Inflammatory macrophage treated with lipopolysaccharide for 1 hour (primary cell): ENCODE results near the gene PABPN1L.

ENCODE experiments used
- DNase-seq, 2 donors: peaks; one replicate each; pipeline ENCODE4 v3.0.0-alpha.2; 2020 to 2022

Gene PABPN1L

DNA sequence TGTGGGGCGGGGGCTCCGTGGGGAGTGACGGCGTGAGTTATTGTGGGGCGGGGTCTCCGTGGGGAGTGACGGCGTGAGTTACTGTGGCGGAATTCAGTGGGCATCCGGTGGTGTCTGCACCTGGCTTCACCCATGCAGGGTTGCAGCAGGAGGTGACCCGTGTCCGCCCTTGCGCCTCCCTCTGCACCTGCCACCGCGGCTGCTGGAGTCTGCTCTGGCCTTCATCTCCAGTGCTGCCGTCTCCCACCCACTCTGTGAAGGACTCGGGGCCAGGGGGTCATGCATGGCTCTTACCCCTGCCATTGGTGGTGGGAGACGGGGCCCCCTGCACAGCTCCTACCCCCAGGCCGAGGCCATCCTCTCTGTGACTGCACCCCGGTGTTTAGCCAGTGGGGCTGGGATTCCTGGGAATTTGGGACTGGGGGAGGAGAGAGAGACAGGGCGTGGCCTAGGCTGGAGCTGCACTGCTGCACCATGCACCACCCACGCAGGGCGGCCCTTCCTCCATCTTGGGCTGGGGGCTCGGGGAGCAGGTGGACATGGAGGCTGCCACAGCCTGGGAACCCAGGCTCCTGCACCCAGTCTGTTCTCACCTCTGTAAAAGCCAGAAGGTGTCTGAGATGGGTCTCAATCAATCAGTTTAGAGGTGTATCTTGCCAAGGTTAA lies 1.3 kb upstream of the PABPN1L start:
- DNase-seq, result no peak

DNA sequence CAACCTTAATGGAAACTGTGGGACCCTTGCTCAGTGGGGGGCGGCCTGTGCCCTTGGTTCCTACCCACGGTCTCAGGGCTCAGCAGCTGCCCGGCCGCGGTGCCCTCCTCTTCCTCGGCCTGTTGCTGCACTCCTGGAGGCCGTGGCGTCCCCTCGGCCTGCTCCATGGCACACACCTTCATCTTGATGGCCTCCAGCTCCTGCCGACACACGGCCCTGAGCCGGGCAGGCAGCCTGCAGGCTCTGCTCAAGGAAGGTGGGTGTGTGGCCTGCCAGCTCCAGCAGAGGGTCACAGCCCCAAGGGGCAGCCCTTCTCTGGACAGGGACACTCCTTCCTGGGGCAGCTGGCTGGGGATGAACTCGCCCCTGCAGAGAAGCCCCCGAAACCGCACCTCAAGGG lies 718 bp downstream of the PABPN1L start:
- DNase-seq, result no peak

DNA sequence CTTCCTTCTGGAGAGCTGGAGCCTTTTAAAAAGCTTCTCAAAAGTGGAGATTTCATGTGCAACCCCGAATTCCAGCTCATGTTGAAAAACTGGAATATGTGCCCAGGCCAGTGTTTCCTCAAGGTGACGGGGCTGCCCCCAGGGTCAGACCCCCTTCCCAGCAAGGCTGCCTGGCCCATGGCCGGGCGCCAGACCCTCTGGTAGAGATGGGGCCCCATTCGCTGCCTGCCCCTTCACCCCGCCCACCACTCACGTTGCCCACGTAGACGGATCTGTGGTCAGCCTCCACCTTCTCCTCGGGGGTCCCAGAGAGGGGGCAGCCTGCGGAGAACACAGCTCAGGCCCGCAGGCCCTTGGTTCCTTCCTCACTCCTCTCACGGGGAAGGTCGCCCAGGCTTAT lies 1.1 kb downstream of the PABPN1L start:
- DNase-seq, result no peak

DNA sequence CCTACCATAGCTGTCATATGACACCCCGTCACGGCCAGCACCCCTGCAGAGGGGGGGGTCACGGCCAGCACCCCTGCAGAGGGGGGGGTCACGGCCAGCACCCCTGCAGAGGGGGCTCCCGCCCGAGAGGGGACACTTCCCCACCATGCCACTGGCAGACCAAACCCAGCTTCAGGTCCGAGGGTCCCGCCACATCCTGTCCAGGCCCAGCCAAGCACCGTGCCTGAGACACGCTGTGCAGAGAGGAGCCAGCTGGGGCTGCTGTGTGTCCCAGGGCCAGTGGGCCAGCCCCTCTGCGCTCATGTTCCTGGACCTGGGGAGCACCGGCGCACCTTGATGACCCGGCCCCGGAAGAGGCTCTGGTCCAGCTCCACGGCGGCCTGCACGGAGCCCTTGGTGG lies 1.9 kb downstream of the PABPN1L start:
- DNase-seq, result no peak

GRCh38 chr16:88864099-88864498 lies 2.4 kb downstream of the PABPN1L start:
- DNase-seq, result no peak

DNA sequence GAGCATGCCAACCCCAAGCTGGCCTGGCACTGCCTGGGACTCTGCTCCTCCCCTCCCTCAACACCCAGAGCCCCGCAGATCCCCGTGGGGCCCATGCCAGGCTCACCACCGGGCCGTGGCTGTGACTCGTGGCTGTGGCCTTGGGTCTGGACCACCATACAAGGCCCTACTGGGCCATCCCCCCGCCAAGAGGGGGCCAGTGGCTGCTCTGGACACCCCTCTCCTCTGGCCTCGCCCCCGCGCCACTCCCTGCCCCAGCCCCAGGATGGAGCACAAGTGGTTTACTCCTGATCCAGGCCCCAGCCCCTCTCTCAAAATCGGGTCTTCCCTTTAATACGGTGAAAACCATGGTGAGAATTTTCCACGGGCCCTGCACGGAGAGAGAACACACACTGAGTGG lies 3.0 kb downstream of the PABPN1L start:
- no peak for DNase-seq

DNA sequence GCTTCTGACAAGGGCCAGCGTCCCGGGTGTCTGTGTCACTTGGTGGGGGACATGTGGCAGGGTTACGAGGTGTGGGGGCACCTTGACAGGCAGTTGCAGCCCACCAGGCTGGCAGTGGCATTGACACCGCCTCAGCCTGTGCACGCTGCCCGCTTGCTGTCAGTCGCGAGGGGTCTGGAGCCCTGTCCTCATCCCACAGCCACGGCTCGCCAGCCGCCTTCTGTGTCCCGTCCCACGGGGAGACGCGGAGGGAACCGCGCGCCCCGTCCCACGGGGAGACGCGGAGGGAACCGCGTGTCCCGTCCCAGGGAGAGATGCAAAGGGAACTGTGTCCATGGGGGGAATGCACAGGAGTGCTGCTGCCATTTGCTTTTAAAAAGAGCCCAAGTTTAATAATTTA lies 3.5 kb downstream of the PABPN1L start:
- DNase-seq, result no peak

DNA sequence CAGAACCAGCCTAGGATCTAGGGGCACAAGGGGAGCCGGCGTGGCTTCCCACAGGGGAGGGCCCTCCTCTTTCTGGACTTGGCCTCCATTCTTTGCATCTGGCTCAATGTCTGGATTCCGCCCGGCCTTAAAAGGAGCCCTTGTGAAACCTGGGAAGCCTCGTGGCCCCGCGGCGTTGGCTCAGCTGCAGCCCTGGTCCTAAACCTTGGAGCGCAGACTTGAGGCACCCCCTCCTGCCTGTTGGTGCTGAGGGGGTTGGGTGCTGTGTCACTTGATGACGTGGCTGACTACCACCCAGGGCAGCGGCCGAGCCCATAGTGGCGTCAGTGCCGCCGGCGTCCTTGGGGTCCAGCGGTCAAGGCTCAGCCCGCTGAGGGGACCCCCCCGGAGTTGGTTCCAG lies 5.1 kb downstream of the PABPN1L start:
- DNase-seq, result no peak

- peak in 1 of 2 donors; percentile 29 for DNase-seq
Observed at GRCh38 chr16:88859381-88860091, 6.9 kb downstream of the PABPN1L start.

GRCh38 chr16:88857728-88858339 lies 8.6 kb downstream of the PABPN1L start:
- DNase-seq, result peak; percentile 74 to 86

- DNase-seq, result peak; percentile 93 to 99
Observed at GRCh38 chr16:88856828-88857727, 9.4 kb downstream of the PABPN1L start, which contains the start of the genes GALNS and TRAPPC2L. GALNS (minus strand) TSS chr16:88856947; CDS start chr16:88856877, 70 bp downstream. TRAPPC2L (plus strand) TSS chr16:88857127; CDS start chr16:88857151, 24 bp downstream.

DNA sequence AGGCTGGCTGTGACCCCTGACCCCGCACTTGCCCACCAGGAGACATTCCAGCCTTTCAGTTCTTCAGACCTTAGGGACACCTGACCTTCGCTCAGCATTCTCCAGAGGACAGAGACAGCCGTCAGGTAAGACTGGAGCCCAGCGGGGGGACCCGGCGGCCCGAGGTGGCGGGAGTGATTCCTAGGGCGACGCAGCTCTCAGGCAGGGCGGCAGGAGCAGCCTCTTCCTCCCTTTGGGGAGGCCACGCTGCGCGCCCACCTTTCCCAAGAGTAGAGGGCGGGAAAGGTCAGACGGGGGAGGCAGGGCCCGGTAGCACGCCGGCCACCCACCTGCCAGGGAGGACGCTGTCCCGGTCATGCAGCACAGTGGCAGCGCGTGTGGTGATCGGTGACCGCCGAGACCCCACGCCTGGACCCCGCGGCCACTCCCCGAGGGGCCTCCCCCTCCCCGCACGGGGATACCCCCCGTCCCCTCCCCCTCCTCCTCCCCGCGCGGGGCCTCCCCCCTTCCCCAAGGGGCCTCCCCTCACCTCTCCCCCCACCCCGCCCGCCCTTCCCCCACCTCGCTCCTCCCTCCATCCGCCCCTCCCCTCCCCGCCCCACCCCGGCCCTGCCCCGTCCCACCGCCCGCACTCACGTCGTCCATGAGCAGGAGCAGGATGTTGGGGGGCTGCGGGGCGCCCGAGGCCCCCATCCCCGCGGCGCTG lies 10.2 kb downstream of the PABPN1L start:
- DNase-seq, result no peak

DNA sequence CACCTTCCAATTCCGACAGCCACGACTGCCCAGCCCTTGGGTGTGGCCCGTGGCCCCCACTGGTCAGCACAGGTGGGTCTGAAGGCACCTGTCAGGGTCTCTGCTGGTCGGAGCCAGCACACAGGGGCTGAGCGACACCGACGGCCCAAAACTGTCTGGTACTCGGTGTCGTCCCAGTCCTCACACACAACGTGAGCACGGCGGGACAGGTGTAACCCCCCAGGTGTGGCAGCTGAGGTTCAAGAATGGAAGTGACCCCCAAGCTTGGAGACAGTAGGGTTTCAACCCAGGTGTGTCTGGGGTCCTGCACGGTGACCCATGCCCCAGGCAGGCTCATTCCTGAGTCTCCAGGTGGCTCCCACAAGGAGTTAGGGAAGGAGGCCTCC lies 10.7 kb downstream of the PABPN1L start:
- no peak for DNase-seq

DNA sequence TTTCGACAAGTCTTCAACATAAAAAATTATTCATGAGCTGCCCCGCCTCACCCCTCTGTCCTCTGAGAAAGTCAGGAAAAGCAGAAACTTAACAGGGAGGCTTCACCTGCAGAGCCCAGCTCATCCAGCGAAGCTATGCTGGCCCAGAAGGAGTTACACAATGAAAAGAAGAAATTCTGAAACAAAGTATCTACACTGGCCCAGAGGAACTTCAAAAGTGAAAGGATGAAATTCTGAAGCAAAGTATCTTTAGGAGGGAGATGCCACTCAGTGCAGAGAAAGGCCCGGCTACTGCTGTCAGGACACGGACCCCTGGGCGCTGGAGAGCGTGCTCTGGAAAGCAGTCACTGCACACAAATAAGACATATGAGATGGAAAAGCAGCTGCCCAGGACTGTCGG lies 11.3 kb downstream of the PABPN1L start:
- DNase-seq, result peak; percentile 41 to 44

GRCh38 chr16:88854306-88855111 lies 12.0 kb downstream of the PABPN1L start:
- DNase-seq, result peak; percentile 85 to 92

DNA sequence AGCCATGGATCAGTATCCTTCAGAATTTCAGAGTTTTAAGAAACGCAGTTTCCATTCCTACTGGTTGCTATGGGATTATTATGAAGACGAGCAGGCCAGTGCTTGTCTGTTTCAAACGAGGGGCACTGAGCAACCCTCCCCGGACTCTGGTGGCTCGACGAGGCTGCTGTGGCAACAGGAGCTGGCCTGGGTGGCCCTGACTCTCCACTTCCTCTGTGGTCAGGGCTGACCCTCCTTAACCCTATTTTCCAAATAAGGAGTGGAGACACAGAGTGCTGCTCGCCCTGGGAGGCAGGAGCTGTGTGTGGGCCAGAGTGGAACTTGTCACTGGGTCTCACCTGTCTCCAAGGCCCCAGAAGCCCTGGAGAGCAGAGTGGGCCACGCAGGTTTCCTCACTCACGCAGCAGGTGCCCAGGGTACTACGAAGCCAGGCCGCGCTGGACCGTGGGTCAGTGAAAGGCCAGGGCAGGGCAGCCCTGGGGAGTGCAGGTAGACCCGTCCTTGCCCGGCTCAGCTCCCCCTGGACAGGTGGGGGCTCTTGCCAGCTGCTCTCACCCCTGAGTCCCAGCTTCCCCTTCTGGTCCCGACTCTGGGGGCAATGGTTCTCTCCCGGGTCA lies 13.0 kb downstream of the PABPN1L start:
- DNase-seq, result peak; percentile 51 to 56

DNA sequence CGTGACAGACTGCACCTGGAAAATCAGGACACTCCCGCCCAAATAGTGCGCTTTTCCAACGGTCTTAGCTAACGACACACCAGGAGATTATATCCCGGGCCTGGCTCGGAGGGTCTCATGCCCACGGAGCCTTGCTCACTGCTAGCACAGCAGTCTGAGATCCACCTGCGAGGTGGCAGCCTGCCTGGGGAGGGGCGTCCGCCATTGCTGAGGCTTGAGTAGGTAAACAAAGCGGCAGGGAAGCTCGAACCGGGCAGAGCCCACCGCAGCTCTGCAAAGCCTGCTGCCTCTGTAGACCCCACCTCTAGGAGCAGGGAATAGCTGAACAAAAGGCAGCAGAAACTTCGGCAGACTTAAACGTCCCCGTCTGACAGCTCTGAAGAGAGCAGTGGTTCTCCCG lies 14.8 kb downstream of the PABPN1L start:
- DNase-seq, result no peak

- no peak for DNase-seq
Observed at GRCh38 chr16:88850531-88851199, 15.8 kb downstream of the PABPN1L start.

- DNase-seq, result no peak
Observed at GRCh38 chr16:88848557-88848956, 17.9 kb downstream of the PABPN1L start.

GRCh38 chr16:88847654-88848053 lies 18.8 kb downstream of the PABPN1L start:
- no peak for DNase-seq
